ENCODE data around the gene ATL3. TPM values are rescaled to one million over a fixed set of nuclear protein-coding genes. Genes with fewer than 3 reads are reported as not detected.

Gene ATL3
- total RNA-seq, 1 experiment from 2014 or later, result 24.0 TPM

GRCh38 chr11:63652671-63653070 lies 18.5 kb downstream of the ATL3 start:
- H3K27ac Mint-ChIP-seq, result no peak overlapping the region
- Histone ChIP-seq H3K4me1 (ENCODE audit: insufficient read depth, low read length) (no peaks in the 10 kb centered on the region), H3T11ph (ENCODE audit: low read length) (no peak overlapping the region), H4K8ac (replicated peaks; ENCODE audit: insufficient read length, low read depth, low read length) (no peak overlapping the region), H3K56ac (ENCODE audit: insufficient read length, low read depth, low read length) (no peak overlapping the region), H3K27ac (ENCODE audit: insufficient read length, low read depth, low read length) (no peak overlapping the region), H3K14ac (ENCODE audit: insufficient read depth, low read length) (no peak overlapping the region), H2BK120ac (ENCODE audit: low read depth, low read length, poor library complexity, severe bottlenecking) (no peak overlapping the region), H3K18ac (ENCODE audit: insufficient read length, low read depth, low read length) (no peak overlapping the region), H3K27me3 (ENCODE audit: insufficient read depth, low read length) (no peaks in the 10 kb centered on the region), H2BK20ac (ENCODE audit: low read depth, low read length, poor library complexity, severe bottlenecking) (no peak overlapping the region), H3K9ac (ENCODE audit: extremely low read depth, insufficient read length, low read length) (no peak overlapping the region), H3K23me2 (ENCODE audit: insufficient read length, low read depth, low read length, poor library complexity, severe bottlenecking) (no peaks in the 10 kb centered on the region), H3K4ac (ENCODE audit: low read depth, low read length) (no peak overlapping the region), H3K4me2 (ENCODE audit: insufficient read depth, insufficient read length, low read length) (no peak overlapping the region), H2BK12ac (ENCODE audit: insufficient read length, low read depth, low read length) (no peak overlapping the region), H2AFZ (ENCODE audit: low read length) (no peak overlapping the region), H2BK15ac (ENCODE audit: low read depth, low read length) (no peak overlapping the region), H3K79me1 (ENCODE audit: insufficient read depth, low read depth, low read length, poor library complexity, severe bottlenecking) (no peaks in the 10 kb centered on the region), H3K23ac (ENCODE audit: insufficient read length, low read depth, low read length) (no peak overlapping the region), H3K9me3 (ENCODE audit: control insufficient read depth, low read depth, low read length) (no peaks in the 10 kb centered on the region), H2BK5ac (ENCODE audit: insufficient read length, low read length) (no peak overlapping the region), H4K5ac (ENCODE audit: insufficient read length, low read depth, low read length) (no peak overlapping the region), H2AK5ac (ENCODE audit: insufficient read length, low read length) (no peak overlapping the region), H4K91ac (ENCODE audit: insufficient read length, low read depth, low read length) (no peak overlapping the region), H3K79me2 (ENCODE audit: insufficient read depth, low read length) (no peaks in the 10 kb centered on the region), H4K20me1 (ENCODE audit: control insufficient read depth, insufficient read depth, insufficient read length) (no peaks in the 10 kb centered on the region)
- no peak for DNase-seq
- H3K9me3 Mint-ChIP-seq, result no peaks in the 10 kb centered on the region; a peak in 1 of 5 replicates
- TF ChIP-seq CTCF (conservative IDR thresholded peaks at IDR 0.05), result no peak
- H3K36me3 Mint-ChIP-seq (ENCODE audit: insufficient read depth in 1 of 3, low read depth in 3 of 3), result peaks cover 17 to 54% (median 47%) of the 10 kb centered on the region in 3 experiments
- no peak overlapping the region for H3K4me3 Mint-ChIP-seq
- WGBS (ENCODE audit: extremely low coverage, insufficient read length, low lambda C conversion rate), result no CpG with 5 or more reads among the region's 3 CpGs
- H3K4me1 Mint-ChIP-seq, result no peaks in the 10 kb centered on the region
- no peaks in the 10 kb centered on the region for H3K27me3 Mint-ChIP-seq (ENCODE audit: low read depth)

Data from H9 (cell line).